OCI-LY7 (cell line): ENCODE results near the gene TRABD2B. TPM values are rescaled to one million over a fixed set of nuclear protein-coding genes. Genes with fewer than 3 reads are reported as not detected.
"Not testable (repeated sequence)": the region's sequence is repeated elsewhere in the genome, so short reads cannot be mapped to it uniquely, and the experiment has no call there.

Source experiments
- BruUV-seq: library from RNA; stranded (reverse); fragments of 400-500 nt; replicated peaks from 2 replicates; lab custom pipeline; 2021; lab: Mats Ljungman, UMichigan
- CTCF ChIA-PET: fragments of 300-600 bp; sonication (Branson Sonifier 250); formaldehyde crosslinking; loops from one replicate; lab custom pipeline; 2022; ENCODE audit warnings: antibody characterized with exemption; ENCODE audit not compliant: unreplicated experiment; lab: Charles Lee
- POLR2A ChIA-PET: fragments of 300-600 bp; sonication (Branson Sonifier 250); formaldehyde crosslinking; loops from one replicate; lab custom pipeline; 2022; ENCODE audit warnings: antibody characterized with exemption; lab: Charles Lee
- DNase-seq: peaks from one replicate; pipeline ENCODE4 v3.0.0-alpha.2; 2015; ENCODE audit warnings: low spot score
- H2AFZ ChIP-seq: fragments of 200-600 bp; sonication (generic), shearing (Covaris generic); 2 replicates; pipeline ENCODE4 v1.6.1; 2014; ENCODE audit warnings: mild to moderate bottlenecking, antibody characterized with exemption, low read length, moderate library complexity
- H3K27ac ChIP-seq: fragments of 200-600 bp; sonication (generic); 2 replicates; pipeline ENCODE4 v1.5.1; 2014; ENCODE audit warnings: mixed run types, low read depth, mild to moderate bottlenecking, moderate library complexity, low read length, inconsistent platforms; ENCODE audit not compliant: poor library complexity, severe bottlenecking
- H3K36me3 ChIP-seq: fragments of 200-600 bp; sonication (generic); 2 replicates; pipeline ENCODE4 v1.6.1; 2014; ENCODE audit warnings: mild to moderate bottlenecking, antibody characterized with exemption, low read length, moderate library complexity, mixed read lengths; ENCODE audit not compliant: insufficient read depth
- H3K4me1 ChIP-seq: fragments of 200-600 bp; sonication (generic); 2 replicates; pipeline ENCODE4 v1.5.1; 2014; ENCODE audit warnings: mild to moderate bottlenecking, low read length; ENCODE audit not compliant: insufficient read depth, poor library complexity, severe bottlenecking
- H3K4me2 ChIP-seq: fragments of 200-600 bp; sonication (generic); 2 replicates; pipeline ENCODE4 v1.6.1; 2014; ENCODE audit warnings: mild to moderate bottlenecking, low read length
- H3K4me3 ChIP-seq: fragments of 200-600 bp; sonication (generic); 2 replicates; pipeline ENCODE4 v1.5.1; 2014; ENCODE audit warnings: mild to moderate bottlenecking, low read depth, low read length; ENCODE audit not compliant: poor library complexity, severe bottlenecking
- H3K79me2 ChIP-seq: fragments of 200-600 bp; sonication (generic); 2 replicates; pipeline ENCODE4 v1.6.1; 2016; ENCODE audit warnings: low read depth, mild to moderate bottlenecking, low read length, moderate library complexity, mixed read lengths; ENCODE audit not compliant: insufficient read depth
- H3K9me2 ChIP-seq: fragments of 200-600 bp; sonication (generic); 2 replicates; pipeline ENCODE4 v1.6.1; 2016; ENCODE audit warnings: mild to moderate bottlenecking, low read length, mixed read lengths; ENCODE audit not compliant: insufficient read depth
- H3K9me3 ChIP-seq: fragments of 200-600 bp; sonication (generic); 2 replicates; pipeline ENCODE4 v1.6.1; 2014; ENCODE audit warnings: mild to moderate bottlenecking, mixed run types, low read length, mixed read lengths
- H4K20me1 ChIP-seq: fragments of 200-600 bp; sonication (generic); 2 replicates; pipeline ENCODE4 v1.6.1; 2014; ENCODE audit warnings: mild to moderate bottlenecking, antibody characterized with exemption, low read length, moderate library complexity, mixed read lengths; ENCODE audit not compliant: insufficient read depth
- EZH2phosphoT487 ChIP-seq: fragments of 200-600 bp; sonication (generic); IDR thresholded peaks from 2 replicates; pipeline ENCODE4 v1.6.1; 2018; ENCODE audit warnings: low read depth, borderline replicate concordance, mild to moderate bottlenecking, mixed run types, antibody characterized with exemption, low read length, moderate library complexity, mixed read lengths
- intact Hi-C: fragments of 100-400 bp; cut with micrococcal nuclease; formaldehyde crosslinking; loops from one replicate; pipeline ENCODE4 v1.10.0; 2022; ENCODE audit not compliant: unreplicated experiment
- total RNA-seq, 2 experiments: library from RNA; depleted of rRNA in 1 of 2; stranded (reverse); fragments of >200 nt in 1 of 2; shearing (Covaris generic) in 1 of 2; gene quantifications; 2 replicates each; pipeline ENCODE4 v1.2.3, GENCODE V29; 2014 to 2022
- TF ChIP-seq, protein P1 (sequence below): fragments of 200-600 bp; sonication (generic); conservative IDR thresholded peaks from 2 replicates; pipeline ENCODE4 v1.5.1; 2014; ENCODE audit warnings: mild to moderate bottlenecking, antibody characterized with exemption, low read length, moderate library complexity, mixed read lengths

The TRABD2B gene
- total RNA-seq, 2 experiments from 2014 or later: not detected

DNA sequence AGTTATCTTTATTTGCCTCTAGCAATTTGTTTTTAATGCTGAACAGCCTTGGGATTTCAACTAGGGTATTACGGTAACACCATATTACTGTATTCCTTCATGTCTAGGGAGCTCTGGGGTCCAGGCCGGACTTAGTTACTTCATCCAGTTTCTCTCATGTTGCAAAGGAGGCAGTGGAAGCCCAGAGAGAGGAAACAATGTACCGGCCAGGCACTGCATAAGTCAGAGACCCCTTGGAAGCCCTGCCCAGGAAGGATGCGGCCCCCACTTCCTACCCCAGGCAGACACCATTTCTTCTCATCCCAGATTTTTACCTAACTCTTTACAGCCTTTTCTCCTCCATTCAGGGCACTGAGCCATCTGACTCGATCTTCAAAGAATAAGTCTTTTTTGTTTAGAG lies 32.5 kb downstream of the TRABD2B start:
- Histone ChIP-seq H2AFZ (no peak overlapping the region), H3K36me3 (no peaks in the 10 kb centered on the region), H4K20me1 (no peaks in the 10 kb centered on the region), H3K4me2 (no peak overlapping the region), H3K4me3 (no peak overlapping the region), H3K27ac (no peak overlapping the region), H3K9me3 (no peaks in the 10 kb centered on the region), H3K79me2 (no peaks in the 10 kb centered on the region), H3K4me1 (no peaks in the 10 kb centered on the region), H3K9me2 (no peaks in the 10 kb centered on the region)
- no peak for TF ChIP-seq EZH2phosphoT487
- TF ChIP-seq, protein P1, sequence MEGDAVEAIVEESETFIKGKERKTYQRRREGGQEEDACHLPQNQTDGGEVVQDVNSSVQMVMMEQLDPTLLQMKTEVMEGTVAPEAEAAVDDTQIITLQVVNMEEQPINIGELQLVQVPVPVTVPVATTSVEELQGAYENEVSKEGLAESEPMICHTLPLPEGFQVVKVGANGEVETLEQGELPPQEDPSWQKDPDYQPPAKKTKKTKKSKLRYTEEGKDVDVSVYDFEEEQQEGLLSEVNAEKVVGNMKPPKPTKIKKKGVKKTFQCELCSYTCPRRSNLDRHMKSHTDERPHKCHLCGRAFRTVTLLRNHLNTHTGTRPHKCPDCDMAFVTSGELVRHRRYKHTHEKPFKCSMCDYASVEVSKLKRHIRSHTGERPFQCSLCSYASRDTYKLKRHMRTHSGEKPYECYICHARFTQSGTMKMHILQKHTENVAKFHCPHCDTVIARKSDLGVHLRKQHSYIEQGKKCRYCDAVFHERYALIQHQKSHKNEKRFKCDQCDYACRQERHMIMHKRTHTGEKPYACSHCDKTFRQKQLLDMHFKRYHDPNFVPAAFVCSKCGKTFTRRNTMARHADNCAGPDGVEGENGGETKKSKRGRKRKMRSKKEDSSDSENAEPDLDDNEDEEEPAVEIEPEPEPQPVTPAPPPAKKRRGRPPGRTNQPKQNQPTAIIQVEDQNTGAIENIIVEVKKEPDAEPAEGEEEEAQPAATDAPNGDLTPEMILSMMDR: no peak
- no TSS peak for BruUV-seq
- no peak for DNase-seq
- POLR2A ChIA-PET: no interaction called here
- intact Hi-C loops: no loop called here
- CTCF ChIA-PET: no interaction called here

DNA sequence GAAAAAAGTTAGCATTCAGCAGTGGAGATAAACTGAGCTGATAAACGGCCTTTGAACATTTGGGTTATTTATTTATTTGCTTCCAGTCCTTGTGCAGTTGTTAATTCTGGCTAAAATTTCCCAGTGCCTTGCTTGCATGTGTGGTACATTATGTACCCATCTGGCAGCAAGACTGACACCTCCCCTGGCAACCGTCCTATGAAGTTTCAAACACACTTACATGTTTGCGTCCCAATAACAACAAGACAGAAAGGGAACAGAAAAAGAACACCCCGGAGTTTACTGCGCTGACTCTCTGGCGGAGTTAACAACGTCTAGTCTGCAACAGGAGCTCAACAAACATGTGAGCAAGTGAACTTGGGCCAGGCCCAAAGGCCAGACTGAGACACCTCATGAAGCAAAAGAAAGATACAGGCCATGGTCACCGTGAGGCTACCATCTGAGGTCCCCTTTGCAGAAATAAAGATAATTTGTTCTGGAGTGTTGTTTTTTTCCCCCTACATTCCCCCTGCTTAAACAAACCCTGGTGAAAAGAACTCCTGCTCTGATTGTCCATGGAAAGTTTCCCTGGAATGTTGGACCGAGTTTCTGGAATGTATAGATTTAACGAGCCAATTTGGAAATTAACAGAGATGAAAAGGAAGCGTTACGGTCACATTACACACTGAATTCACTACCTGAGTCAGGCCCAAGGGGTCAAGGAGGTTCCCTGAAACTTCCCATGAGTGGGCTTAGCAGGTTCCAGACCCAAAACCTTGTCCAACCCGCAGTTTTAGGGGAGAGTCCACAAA lies 33.4 kb downstream of the TRABD2B start:
- H3K4me1 ChIP-seq: no peaks in the 10 kb centered on the region
- intact Hi-C loops: no loop called here
- no peak overlapping the region for H3K4me2 ChIP-seq
- no peak overlapping the region for H3K27ac ChIP-seq
- POLR2A ChIA-PET: no interaction called here
- DNase-seq: no peak
- no peaks in the 10 kb centered on the region for H4K20me1 ChIP-seq
- H3K9me2 ChIP-seq: no peaks in the 10 kb centered on the region
- no TSS peak for BruUV-seq
- no peak for TF ChIP-seq EZH2phosphoT487
- TF ChIP-seq, protein P1: no peak
- H3K79me2 ChIP-seq: no peaks in the 10 kb centered on the region
- no peaks in the 10 kb centered on the region for H3K36me3 ChIP-seq
- CTCF ChIA-PET: no interaction called here
- H3K4me3 ChIP-seq: no peak overlapping the region
- H2AFZ ChIP-seq: no peak overlapping the region
- H3K9me3 ChIP-seq: no peaks in the 10 kb centered on the region

DNA sequence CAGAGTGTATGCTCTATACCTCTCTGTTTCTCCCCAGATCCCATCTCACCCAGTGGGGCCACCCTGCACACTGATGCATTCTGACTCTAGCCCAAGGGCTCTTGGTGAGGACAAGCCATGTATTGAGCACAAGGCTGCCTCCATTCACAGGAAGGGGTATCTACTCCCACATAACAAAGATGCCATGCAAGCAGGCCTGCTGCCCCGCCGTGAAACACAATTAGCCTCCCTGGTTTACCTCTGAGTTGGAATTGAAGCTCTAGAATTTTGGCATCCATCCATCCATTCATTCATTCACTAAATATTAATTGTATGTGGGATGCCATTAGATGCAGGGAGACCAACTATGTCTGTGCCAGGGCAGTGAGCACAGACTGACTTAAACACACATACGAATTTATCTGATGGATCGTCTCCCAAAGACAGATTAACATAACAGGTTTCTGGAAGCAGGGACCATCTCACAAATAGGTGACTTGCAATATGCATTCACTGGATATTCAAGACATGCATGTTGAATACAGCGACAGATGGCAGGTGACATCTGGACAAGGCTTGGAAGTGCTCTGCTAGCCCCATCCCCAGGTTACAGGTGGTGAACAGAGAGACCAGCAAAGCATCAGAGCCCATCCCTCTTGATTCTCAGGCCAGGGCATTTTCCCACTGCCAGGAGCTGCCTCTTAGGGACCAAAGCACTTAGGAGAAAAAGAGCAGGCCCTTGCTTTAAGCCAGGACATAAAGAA lies 34.3 kb downstream of the TRABD2B start:
- Histone ChIP-seq H3K4me2 (no peak overlapping the region), H3K79me2 (no peaks in the 10 kb centered on the region), H2AFZ (no peak overlapping the region), H3K4me1 (no peaks in the 10 kb centered on the region), H3K36me3 (no peaks in the 10 kb centered on the region), H3K4me3 (no peak overlapping the region), H3K9me2 (no peaks in the 10 kb centered on the region), H3K9me3 (no peaks in the 10 kb centered on the region), H3K27ac (no peak overlapping the region), H4K20me1 (no peaks in the 10 kb centered on the region)
- ChIA-PET CTCF (no interaction called here), POLR2A (no interaction called here)
- no peak for DNase-seq
- intact Hi-C loops: no loop called here
- no peak for TF ChIP-seq EZH2phosphoT487
- TF ChIP-seq, protein P1: no peak
- BruUV-seq: no TSS peak

DNA sequence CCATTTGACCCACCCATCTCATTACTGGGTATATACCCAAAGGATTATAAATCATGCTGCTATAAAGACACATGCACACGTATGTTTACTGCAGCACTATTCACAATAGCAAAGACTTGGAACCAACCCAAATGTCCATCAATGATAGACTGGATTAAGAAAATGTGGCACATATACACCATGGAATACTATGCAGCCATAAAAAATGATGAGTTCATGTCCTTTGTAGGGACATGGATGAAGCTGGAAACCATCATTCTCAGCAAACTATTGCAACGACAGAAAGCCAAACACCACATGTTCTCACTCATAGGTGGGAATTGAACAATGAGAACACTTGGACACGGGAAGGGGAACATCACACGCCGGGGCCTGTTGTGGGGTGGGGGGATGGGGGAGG lies 35.4 kb downstream of the TRABD2B start:
- H3K4me3 ChIP-seq, POLR2A ChIA-PET, H4K20me1 ChIP-seq, DNase-seq, H3K4me1 ChIP-seq, H3K4me2 ChIP-seq, H3K79me2 ChIP-seq, H3K27ac ChIP-seq, H3K9me2 ChIP-seq, H3K36me3 ChIP-seq, H2AFZ ChIP-seq, H3K9me3 ChIP-seq, intact Hi-C loops, BruUV-seq, CTCF ChIA-PET: not testable (repeated sequence)
